ENCODE data around the gene CPTP.
A peak's percentile ranks its signal among the peaks of the same experiment; 100 is the strongest.

The CPTP gene

DNA sequence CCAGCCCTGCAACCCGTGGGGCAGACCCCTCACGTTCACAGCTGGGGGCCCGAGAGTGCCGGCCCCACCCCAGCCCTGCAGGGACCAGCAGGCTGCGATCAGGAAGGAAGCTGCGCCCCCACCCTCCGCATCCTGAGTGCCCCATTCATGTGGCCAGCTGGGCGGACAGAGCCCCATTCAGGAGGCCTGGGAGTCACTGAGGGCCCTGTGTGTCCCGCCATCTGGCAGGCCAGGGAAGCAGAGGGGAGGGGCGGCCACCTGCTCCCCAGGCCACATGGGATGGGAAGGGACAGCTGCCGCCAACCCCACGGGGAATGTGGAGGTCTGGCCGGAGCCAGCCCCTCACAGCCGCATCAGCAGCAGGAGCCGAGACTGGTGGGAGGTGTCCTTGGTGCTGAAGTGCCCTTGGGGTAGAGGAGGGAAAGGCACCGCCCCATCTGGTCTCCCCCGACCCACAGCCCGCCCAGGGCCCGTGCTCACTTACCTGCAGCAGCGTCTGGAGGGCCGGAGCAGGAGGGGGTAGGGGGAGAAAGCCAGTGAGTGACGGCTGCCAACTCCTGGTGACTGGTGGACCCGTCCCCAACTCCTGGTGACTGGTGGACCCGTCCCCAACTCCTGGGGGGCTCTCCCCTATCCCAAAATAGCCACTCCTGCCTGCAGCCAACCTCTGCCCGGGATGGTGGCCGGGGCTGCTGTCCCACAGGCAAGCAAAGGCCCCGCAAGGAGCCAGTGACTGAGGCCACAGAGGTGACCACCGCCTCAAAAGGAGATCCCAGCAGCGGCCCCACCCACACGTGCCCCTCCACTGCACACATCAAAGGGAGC is 25.5 kb upstream of the CPTP start:
- Histone ChIP-seq H3K9me3 (ENCODE audit: control insufficient read depth, insufficient read depth, low read length) (no peaks in the 10 kb centered on the region), H3K4me2 (ENCODE audit: low read length) (no peak overlapping the region), H3K27me3 (ENCODE audit: control insufficient read depth, low read length) (no peaks in the 10 kb centered on the region), H3K4me3 (ENCODE audit: low read length) (no peak overlapping the region), H3F3A (ENCODE audit: control insufficient read depth, insufficient read depth) (no peaks in the 10 kb centered on the region), H3K9me2 (replicated peaks; ENCODE audit: control insufficient read depth, low read length) (no peaks in the 10 kb centered on the region), H3K4me1 (ENCODE audit: control insufficient read depth, low read length) (no peaks in the 10 kb centered on the region), H3K36me3 (ENCODE audit: control insufficient read depth, low read length) (no peaks in the 10 kb centered on the region), H3K79me2 (ENCODE audit: control insufficient read depth, low read length) (no peaks in the 10 kb centered on the region), H3K27ac (ENCODE audit: low read depth, low read length) (no peak overlapping the region), H4K20me1 (ENCODE audit: control insufficient read depth, insufficient read depth, low read depth, low read length) (no peaks in the 10 kb centered on the region)
- TF ChIP-seq, protein P1, sequence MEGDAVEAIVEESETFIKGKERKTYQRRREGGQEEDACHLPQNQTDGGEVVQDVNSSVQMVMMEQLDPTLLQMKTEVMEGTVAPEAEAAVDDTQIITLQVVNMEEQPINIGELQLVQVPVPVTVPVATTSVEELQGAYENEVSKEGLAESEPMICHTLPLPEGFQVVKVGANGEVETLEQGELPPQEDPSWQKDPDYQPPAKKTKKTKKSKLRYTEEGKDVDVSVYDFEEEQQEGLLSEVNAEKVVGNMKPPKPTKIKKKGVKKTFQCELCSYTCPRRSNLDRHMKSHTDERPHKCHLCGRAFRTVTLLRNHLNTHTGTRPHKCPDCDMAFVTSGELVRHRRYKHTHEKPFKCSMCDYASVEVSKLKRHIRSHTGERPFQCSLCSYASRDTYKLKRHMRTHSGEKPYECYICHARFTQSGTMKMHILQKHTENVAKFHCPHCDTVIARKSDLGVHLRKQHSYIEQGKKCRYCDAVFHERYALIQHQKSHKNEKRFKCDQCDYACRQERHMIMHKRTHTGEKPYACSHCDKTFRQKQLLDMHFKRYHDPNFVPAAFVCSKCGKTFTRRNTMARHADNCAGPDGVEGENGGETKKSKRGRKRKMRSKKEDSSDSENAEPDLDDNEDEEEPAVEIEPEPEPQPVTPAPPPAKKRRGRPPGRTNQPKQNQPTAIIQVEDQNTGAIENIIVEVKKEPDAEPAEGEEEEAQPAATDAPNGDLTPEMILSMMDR (IDR thresholded peaks at IDR 0.05; ENCODE audit: low read depth, low read length, poor library complexity, severe bottlenecking), result no peak
- TF ChIP-seq EZH2phosphoT487 (IDR thresholded peaks at IDR 0.05; ENCODE audit: borderline replicate concordance, low read length), result no peak

DNA sequence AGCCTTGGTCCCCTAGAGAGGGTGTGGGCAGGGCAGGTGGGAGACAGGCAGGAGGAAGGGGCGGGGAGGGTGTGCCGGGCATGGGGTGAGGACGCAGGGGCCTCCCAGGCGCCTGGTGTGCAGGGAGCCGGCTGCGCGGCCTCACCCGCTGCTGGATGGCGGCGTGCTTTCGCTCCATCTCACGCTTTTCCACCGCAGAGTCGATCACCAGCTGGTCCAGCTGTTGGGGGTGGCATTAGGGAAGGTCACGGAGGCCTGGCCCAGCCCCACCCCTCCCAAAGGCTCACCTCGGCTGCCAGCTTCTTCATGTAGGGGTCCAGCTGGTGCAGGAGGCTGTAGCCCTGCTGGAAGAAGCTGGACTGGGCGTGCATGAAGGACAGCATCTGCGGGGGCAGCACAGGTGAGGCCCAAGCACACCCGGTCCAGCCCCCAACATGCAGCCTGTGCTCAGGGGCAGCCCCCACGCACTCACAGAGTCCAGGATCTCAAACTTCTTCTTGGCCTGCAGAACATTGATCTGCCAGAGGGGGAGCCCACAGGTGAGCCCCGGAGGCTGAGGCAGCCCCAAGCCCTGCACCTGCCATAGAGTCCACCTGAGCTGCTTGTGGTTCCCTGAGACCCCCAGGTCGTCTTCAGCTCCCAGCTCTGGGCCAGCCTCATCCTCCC is 24.8 kb upstream of the CPTP start:
- Histone ChIP-seq H3K79me2 (ENCODE audit: control insufficient read depth, low read length) (peaks cover 4% of the 10 kb centered on the region; the same call in 1 of the 2 replicates), H4K20me1 (ENCODE audit: control insufficient read depth, insufficient read depth, low read depth, low read length) (no peaks in the 10 kb centered on the region), H3K9me3 (ENCODE audit: control insufficient read depth, insufficient read depth, low read length) (no peaks in the 10 kb centered on the region), H3F3A (ENCODE audit: control insufficient read depth, insufficient read depth) (no peaks in the 10 kb centered on the region), H3K9me2 (replicated peaks; ENCODE audit: control insufficient read depth, low read length) (no peaks in the 10 kb centered on the region), H3K27ac (ENCODE audit: low read depth, low read length) (no peak overlapping the region), H3K4me2 (ENCODE audit: low read length) (no peak overlapping the region), H3K4me3 (ENCODE audit: low read length) (no peak overlapping the region), H3K36me3 (ENCODE audit: control insufficient read depth, low read length) (no peaks in the 10 kb centered on the region), H3K4me1 (ENCODE audit: control insufficient read depth, low read length) (peaks cover 2% of the 10 kb centered on the region), H3K27me3 (ENCODE audit: control insufficient read depth, low read length) (no peaks in the 10 kb centered on the region)
- no peak for TF ChIP-seq EZH2phosphoT487 (IDR thresholded peaks at IDR 0.05; ENCODE audit: borderline replicate concordance, low read length)
- TF ChIP-seq, protein P1 (IDR thresholded peaks at IDR 0.05; ENCODE audit: low read depth, low read length, poor library complexity, severe bottlenecking), result peak; percentile 61

DNA sequence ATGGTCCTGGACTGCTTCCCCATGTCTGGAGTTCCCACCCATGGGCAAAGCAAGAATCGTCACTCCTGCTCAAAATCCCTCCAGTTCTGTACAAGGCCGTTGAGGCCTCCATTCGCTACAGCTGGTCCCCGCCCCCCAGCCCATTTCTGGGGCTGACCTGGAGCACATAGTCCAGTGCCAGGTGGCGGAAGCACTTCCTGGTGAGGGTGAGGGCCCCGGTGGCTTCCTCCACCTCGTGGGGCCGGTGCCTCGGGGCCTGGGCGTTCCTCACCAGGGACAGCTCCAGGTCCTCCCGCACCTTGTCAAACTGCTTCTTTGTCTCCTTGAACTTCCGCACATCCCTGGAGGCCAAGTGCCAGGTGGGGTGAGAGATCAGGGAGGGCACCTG is 24.3 kb upstream of the CPTP start:
- Histone ChIP-seq H3K4me3 (ENCODE audit: low read length) (no peak overlapping the region), H3K9me2 (replicated peaks; ENCODE audit: control insufficient read depth, low read length) (no peaks in the 10 kb centered on the region), H3K9me3 (ENCODE audit: control insufficient read depth, insufficient read depth, low read length) (no peaks in the 10 kb centered on the region), H3K4me1 (ENCODE audit: control insufficient read depth, low read length) (peaks cover 7% of the 10 kb centered on the region), H3F3A (ENCODE audit: control insufficient read depth, insufficient read depth) (no peaks in the 10 kb centered on the region), H3K36me3 (ENCODE audit: control insufficient read depth, low read length) (no peaks in the 10 kb centered on the region), H3K27ac (ENCODE audit: low read depth, low read length) (no peak overlapping the region), H3K4me2 (ENCODE audit: low read length) (no peak overlapping the region), H3K27me3 (ENCODE audit: control insufficient read depth, low read length) (no peaks in the 10 kb centered on the region), H3K79me2 (ENCODE audit: control insufficient read depth, low read length) (peaks cover 4% of the 10 kb centered on the region; the same call in 1 of the 2 replicates), H4K20me1 (ENCODE audit: control insufficient read depth, insufficient read depth, low read depth, low read length) (no peaks in the 10 kb centered on the region)
- TF ChIP-seq, protein P1 (IDR thresholded peaks at IDR 0.05; ENCODE audit: low read depth, low read length, poor library complexity, severe bottlenecking), result no peak
- no peak for TF ChIP-seq EZH2phosphoT487 (IDR thresholded peaks at IDR 0.05; ENCODE audit: borderline replicate concordance, low read length)

Data from DOHH2 (cell line).